ENCODE measurements around the gene METTL9. TPM values are rescaled to one million over a fixed set of nuclear protein-coding genes. Genes with fewer than 3 reads are reported as not detected.

METTL9 gene
- total and polyA plus RNA-seq, 2 experiments from 2014 or later: 112 to 229 TPM

GRCh38 chr16:21593530-21594289, 5.7 kb upstream of the METTL9 start:
- H3K79me2 ChIP-seq: no peaks in the 10 kb centered on the region
- H3K9me2 ChIP-seq (replicated peaks; ENCODE audit: insufficient read depth): no peaks in the 10 kb centered on the region
- H3K27me3 ChIP-seq: no peaks in the 10 kb centered on the region
- H3K27ac ChIP-seq: no peak overlapping the region
- WGBS (ENCODE audit: low lambda C conversion rate, missing lambda C conversion rate): 58% methylated on average over 7 of the region's 7 CpGs
- H3K9me3 ChIP-seq (ENCODE audit: low read depth): no peaks in the 10 kb centered on the region
- DNase-seq (ENCODE audit: low spot score): no peak
- H3K4me1 ChIP-seq (ENCODE audit: insufficient read depth): peaks cover 5% of the 10 kb centered on the region
- H4K20me1 ChIP-seq (ENCODE audit: insufficient read depth, poor library complexity, severe bottlenecking): no peaks in the 10 kb centered on the region
- H3K36me3 ChIP-seq (replicated peaks; ENCODE audit: insufficient read depth, low read depth): no peaks in the 10 kb centered on the region
- H3K4me3 ChIP-seq: no peak overlapping the region
- TF ChIP-seq CTCF (IDR thresholded peaks at IDR 0.05; ENCODE audit: poor library complexity): no peak
- no peak for TF ChIP-seq EZH2phosphoT487 (IDR thresholded peaks at IDR 0.05; ENCODE audit: low read depth, severe bottlenecking, unreplicated experiment)
- no peak for TF ChIP-seq EZH2 (IDR thresholded peaks at IDR 0.05; ENCODE audit: borderline replicate concordance)
- H3K4me2 ChIP-seq: no peak overlapping the region
- H2AFZ ChIP-seq: no peak overlapping the region

- H2AFZ ChIP-seq: no peak overlapping the region
These were observed 1.8 kb upstream of the METTL9 start for GRCh38 chr16:21597561-21598030.

DNA sequence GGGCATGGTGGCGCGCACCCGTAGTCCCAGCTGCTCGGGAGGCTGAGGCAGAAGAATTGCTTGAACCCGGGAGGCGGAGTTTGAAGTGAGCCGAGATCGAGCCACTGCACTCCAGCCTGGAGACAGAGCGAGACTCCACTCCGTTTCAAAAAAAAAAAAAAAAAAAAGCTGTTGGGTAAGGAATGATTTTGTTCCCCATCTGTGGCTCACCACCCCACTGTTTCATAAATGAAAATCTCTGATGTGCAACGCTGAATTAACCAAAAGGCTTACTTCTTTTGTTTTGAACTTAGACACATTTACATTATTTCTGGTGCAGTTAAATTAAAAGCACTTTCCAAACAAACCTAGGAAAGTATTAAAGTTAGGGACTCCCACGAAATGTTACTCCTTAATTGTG, 1.2 kb upstream of the METTL9 start:
- H3K4me2 ChIP-seq: peak overlapping the region; percentile 93
- H3K4me3 ChIP-seq: peak overlapping the region; percentile 69
- TF ChIP-seq EZH2 (IDR thresholded peaks at IDR 0.05; ENCODE audit: borderline replicate concordance) (no peak), EZH2phosphoT487 (IDR thresholded peaks at IDR 0.05; ENCODE audit: low read depth, severe bottlenecking, unreplicated experiment) (no peak), CTCF (IDR thresholded peaks at IDR 0.05; ENCODE audit: poor library complexity) (no peak)
- H3K9me3 ChIP-seq (ENCODE audit: low read depth): no peaks in the 10 kb centered on the region
- no peaks in the 10 kb centered on the region for H3K27me3 ChIP-seq
- DNase-seq (ENCODE audit: low spot score): no peak
- peak overlapping the region; percentile 93 for H2AFZ ChIP-seq
- H3K27ac ChIP-seq: peak overlapping the region; percentile 94
- H3K36me3 ChIP-seq (replicated peaks; ENCODE audit: insufficient read depth, low read depth): no peaks in the 10 kb centered on the region
- WGBS (ENCODE audit: low lambda C conversion rate, missing lambda C conversion rate): 94% methylated on average over 12 of the region's 12 CpGs
- peaks cover 32% of the 10 kb centered on the region for H3K79me2 ChIP-seq
- H4K20me1 ChIP-seq (ENCODE audit: insufficient read depth, poor library complexity, severe bottlenecking): peaks cover 25% of the 10 kb centered on the region
- H3K9me2 ChIP-seq (replicated peaks; ENCODE audit: insufficient read depth): no peaks in the 10 kb centered on the region
- peaks cover 19% of the 10 kb centered on the region for H3K4me1 ChIP-seq (ENCODE audit: insufficient read depth)

More at GRCh38 chr16:21597561-21598030, 1.8 kb upstream of the METTL9 start:
- no peaks in the 10 kb centered on the region for H3K36me3 ChIP-seq (replicated peaks; ENCODE audit: insufficient read depth, low read depth)
- no peak overlapping the region for H3K4me2 ChIP-seq
- H4K20me1 ChIP-seq (ENCODE audit: insufficient read depth, poor library complexity, severe bottlenecking): peaks cover 22% of the 10 kb centered on the region
- H3K27me3 ChIP-seq: no peaks in the 10 kb centered on the region
- TF ChIP-seq CTCF (IDR thresholded peaks at IDR 0.05; ENCODE audit: poor library complexity) (no peak), EZH2phosphoT487 (IDR thresholded peaks at IDR 0.05; ENCODE audit: low read depth, severe bottlenecking, unreplicated experiment) (no peak), EZH2 (IDR thresholded peaks at IDR 0.05; ENCODE audit: borderline replicate concordance) (no peak)
- no peak for DNase-seq (ENCODE audit: low spot score)
- no peak overlapping the region for H3K4me3 ChIP-seq
- no peaks in the 10 kb centered on the region for H3K9me2 ChIP-seq (replicated peaks; ENCODE audit: insufficient read depth)
- no peaks in the 10 kb centered on the region for H3K9me3 ChIP-seq (ENCODE audit: low read depth)
- WGBS (ENCODE audit: low lambda C conversion rate, missing lambda C conversion rate): 95% methylated on average over 2 of the region's 2 CpGs
- H3K4me1 ChIP-seq (ENCODE audit: insufficient read depth): peaks cover 19% of the 10 kb centered on the region
- H3K27ac ChIP-seq: no peak overlapping the region
- peaks cover 26% of the 10 kb centered on the region for H3K79me2 ChIP-seq

Data from hepatocyte (in vitro differentiated cells).